GM18870 (cell line): ENCODE results near the gene USP12.
A peak's percentile ranks its signal among the peaks of the same experiment; 100 is the strongest.
"Not testable (repeated sequence)": the region's sequence is repeated elsewhere in the genome, so short reads cannot be mapped to it uniquely, and the experiment has no call there.

Source experiments
- ATAC-seq: cut with Tn5 transposase; IDR thresholded peaks from one replicate; pipeline ENCODE4 v1.9.1; 2021; ENCODE audit warnings: moderate library complexity; ENCODE audit not compliant: unreplicated experiment

The USP12 gene, protein sequence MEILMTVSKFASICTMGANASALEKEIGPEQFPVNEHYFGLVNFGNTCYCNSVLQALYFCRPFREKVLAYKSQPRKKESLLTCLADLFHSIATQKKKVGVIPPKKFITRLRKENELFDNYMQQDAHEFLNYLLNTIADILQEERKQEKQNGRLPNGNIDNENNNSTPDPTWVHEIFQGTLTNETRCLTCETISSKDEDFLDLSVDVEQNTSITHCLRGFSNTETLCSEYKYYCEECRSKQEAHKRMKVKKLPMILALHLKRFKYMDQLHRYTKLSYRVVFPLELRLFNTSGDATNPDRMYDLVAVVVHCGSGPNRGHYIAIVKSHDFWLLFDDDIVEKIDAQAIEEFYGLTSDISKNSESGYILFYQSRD

DNA sequence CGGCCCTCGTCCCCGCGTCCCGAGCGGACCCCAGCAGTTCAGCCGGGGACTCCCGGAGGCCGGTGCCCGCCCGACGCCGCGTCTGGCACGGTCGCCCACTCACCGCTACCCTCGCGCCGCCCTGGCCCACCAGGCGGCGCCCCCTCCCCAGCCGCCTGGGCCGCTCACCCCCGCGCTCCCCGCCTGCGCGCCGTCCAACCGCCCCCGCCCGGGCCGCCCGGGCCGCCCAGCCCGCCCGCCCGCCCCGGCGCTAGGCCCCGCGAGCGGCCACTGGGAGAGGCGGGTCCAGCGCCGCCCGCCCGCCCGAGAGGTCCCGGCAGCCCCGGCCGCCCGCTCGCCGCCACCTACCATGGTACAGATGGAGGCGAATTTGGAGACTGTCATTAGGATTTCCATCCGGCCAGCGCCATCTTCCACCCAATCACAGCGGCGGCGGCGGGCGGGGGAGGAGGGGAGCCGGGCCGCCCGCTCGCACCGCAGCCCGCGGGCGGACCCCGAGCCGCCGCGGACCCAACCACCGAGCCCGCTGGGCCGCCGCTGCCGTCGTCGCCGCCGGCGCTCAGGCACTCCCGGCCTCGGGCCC, at the start of gene USP12:
Gene USP12, minus strand, starts transcription at position 568 of the 583 bp plus-strand sequence. Its CDS starts 172 bp downstream, at position 396.
- ATAC-seq: peak; percentile 2

DNA sequence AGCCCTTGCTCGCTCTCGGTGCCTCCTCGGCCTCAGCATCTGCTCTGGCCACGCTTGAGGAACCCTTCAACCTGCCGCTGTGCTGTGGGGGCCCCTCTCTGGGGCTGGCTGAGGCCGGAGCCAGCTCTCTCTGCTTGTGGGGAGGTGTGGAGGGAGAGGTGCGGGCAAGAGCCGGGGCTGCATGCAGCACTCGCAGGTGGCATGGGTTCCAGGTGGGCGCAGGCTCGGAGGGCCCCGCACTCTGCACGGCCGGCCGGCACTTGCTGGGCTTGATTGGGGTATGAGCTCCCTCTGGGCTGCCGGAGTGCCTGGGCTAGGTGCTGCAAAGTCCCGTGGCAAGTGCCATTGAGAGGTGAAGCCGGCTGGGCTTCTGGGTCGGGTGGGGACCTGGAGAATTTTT, 48.0 kb upstream of the USP12 start:
- no peak for ATAC-seq

DNA sequence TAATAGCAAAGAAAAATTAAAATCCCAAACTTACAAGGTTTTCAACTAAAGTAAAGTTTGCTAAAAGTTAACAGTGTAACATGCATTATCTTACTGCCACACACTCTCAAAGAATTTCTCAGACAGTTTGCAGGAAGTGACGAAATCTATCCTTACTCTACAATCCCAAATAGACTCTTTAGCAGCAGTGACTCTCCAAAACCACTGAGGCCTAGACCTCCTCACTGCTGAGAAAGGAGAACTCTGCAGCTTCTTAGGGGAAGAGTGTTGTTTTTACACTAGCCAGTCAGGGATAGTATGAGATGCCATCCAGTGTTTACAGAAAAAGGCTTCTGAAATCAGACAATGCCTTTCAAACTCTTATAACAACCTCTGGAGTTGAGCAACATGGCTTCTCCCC, 47.2 kb upstream of the USP12 start:
- ATAC-seq: not testable (repeated sequence)

DNA sequence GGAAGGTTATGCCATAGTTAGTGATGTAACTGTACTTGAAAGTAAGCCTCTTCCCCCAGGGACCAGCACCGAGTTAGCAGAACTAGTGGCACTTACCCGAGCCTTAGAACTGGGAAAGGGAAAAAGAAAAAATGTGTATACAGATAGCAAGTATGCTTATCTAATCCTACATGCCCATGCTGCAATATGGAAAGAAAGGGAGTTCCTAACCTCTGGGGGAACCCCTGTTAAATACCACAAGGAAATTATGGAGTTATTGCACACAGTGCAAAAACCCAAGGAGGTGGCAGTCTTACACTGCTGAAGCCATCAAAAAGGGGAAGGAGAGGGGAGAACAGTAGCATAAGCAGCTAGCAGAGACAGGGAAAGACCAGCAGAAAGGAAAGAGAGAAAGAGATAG, 46.2 kb upstream of the USP12 start:
- not testable (repeated sequence) for ATAC-seq

DNA sequence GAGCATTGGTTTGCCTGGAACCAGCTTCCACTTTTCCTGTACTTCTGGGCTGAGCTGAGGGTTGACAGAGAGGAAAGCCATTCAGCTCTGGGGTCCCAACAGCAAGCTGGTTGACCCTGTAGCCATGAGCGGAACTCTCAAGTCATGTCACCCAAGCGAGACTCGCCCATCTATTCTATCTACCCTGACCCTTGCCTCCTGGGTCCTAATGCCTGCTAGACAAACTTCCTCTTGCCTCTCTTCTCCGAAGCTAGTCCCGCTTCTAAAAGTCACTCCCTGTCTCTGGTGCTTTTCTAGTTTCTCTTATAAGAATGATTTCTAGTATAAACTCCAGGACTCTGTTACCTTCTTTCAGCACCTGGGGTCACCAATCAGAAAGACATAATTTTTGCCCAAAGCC, 41.8 kb upstream of the USP12 start:
- not testable (repeated sequence) for ATAC-seq

DNA sequence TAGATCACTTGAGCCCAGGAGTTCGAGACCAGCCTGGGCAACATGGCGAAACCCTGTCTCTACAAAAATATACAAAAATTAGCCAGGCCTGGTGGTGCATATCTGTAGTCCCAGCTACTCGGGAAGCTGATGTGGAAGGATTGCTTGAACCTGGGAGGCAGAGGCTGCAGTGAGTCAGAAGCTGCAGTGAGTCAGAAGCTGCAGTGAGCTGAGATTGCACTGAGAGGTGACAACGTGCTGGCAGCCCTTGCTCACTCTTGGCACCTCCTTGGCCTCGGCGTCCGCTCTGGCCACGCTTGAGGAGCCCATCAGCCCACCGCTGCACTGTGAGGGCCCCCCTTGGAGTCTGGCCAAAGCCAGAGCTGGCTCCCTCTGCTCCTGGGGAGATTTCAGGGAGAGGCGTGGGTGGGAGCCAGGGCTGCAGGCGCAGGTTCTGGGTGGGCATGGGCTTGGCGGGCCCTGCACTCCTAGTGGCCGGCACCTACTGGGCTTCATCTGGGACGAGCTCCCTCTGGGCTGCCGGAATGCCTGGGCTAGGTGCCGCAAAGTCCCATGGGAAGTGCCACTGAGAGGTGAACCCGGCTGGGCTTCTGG, 40.3 kb upstream of the USP12 start:
- no peak for ATAC-seq

DNA sequence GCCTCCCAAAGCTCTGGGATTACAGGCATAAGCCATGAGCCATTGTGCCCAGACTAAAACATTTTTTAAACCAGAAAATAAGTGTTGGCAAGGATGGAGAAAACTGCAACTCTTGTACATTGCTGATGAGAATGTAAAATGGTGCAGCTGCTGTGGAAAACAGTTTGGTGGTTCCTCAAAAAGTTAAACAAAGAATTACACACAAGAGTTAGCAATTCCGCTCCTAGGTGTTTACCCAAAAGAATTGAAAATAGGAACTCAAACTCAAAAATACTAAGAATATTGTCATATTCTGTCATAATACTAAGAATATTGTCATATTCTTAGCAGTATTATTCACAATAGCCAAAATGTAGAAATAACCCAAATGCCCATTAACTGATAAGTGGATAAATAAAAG, 39.7 kb upstream of the USP12 start:
- ATAC-seq: no peak

DNA sequence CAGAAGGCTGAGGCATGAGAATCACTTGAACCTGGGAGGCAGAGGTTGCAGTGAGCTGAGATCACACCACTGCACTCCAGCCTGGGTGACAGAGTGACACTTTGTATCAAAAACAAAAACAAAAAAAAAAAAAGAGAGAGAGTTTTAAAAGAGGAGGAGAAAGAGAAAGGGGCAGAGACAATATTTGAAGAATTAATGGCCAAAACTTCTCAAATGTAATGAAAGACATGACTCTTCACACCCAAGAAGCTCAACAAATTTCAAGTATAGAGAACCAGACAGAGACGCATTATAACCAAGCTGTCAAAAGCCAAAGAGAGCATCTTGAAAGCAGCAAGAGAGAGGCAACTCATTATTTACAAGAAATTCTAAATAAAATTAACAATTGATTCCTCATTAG, 36.9 kb upstream of the USP12 start:
- no peak for ATAC-seq

DNA sequence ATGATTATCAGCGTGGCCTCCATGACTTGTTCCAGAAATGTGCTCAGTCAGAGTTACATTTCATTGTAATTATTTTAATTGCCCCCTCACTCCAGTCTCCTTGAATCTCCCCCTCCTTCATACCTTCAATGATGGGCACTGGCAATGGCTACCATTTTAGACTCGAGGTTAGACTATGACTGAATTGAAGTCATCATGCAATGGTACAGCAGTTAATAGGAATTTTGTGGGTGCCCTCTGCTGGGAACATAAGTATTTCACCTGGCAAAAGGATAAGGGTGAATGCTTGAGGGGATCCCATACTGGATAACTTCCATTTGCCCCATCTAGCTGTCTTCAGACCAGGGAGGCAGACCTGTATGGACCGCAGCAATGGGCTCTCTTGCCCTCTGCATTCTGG, 32.2 kb upstream of the USP12 start:
- no peak for ATAC-seq

DNA sequence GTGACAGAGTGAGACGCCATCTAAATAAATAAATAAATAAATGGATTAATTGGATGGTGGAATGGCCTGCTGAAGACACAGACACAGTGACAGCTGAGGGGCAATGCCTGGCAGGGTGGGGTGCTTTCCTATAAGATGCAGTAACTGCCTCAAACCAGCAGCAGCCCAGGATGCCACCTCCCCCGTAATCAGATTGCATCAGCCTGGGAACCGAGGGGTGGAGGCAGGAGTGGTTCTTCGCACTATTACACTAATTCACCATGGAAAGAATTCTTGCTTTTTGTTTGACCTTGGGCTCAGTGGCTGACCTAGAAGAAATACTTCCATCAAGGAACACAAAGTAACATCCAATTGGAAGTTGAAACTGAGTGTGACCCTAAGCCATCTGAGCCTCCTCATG, 31.6 kb upstream of the USP12 start:
- no peak for ATAC-seq

DNA sequence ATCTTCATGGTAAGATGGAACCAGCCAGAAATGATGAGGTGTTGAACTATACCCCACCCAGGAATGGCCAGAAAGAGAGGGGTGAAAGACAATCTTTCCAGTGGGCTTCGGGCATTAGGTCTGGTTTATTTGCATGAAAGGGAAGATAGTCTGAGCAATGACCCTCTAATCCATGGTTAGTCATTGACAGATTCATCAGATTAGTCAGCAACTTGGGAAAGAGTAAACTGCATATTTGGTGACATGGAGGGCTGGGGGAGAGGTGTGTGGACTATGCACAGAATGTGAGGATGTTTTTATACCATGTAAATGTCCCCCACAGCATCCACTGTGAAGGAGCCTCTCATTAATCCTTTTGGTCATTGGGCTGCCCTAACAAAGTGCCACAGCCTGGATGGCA, 30.1 kb upstream of the USP12 start:
- no peak for ATAC-seq

DNA sequence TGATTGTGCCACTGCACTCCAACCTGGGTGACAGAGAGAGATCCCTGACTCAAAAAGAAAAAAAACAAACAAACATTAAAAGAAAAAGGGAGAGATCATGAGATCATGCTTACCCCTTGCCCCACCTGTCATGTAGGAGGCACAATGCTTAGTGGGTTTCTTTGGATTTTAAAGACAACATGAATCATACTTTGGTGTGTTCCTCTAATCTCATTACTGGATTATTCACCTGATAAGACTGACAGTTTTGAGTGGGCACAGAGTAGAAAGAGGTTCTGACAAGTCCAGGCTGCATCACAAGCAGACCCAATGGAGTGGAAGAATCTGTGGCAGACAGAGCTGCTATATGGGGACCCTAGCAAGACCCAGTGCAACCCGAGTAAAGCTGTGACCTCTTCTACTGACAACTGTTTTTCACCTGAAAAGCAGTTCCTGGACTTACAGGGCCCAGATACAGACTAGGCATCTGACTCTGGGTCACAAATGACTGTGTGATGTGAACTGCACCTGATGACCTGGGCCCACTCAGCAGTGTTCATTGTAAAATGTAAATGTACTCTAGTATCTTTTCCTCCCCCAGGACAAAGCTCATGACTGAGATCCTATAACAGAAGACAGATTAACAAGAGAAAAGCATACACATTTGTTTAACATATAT, 28.9 kb upstream of the USP12 start:
- ATAC-seq: no peak

DNA sequence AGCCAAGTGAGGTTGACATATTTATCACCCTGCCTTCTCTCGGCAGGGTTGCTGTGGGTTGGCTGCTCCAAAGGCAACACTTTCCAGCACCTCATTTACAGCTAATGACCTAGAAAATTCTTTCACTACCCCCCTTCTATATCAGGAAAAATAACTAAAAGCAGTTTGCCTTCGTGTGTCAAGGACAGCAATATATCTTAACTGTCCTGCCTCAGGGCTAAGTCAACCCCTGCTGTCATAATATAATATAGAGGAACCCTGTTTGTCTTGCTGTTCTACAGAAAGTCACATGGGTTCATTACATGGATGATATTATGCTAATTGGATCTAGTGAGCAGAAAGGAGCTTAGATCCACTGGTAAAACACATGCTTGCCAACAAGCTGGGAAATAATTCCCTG, 28.1 kb upstream of the USP12 start:
- ATAC-seq: no peak

DNA sequence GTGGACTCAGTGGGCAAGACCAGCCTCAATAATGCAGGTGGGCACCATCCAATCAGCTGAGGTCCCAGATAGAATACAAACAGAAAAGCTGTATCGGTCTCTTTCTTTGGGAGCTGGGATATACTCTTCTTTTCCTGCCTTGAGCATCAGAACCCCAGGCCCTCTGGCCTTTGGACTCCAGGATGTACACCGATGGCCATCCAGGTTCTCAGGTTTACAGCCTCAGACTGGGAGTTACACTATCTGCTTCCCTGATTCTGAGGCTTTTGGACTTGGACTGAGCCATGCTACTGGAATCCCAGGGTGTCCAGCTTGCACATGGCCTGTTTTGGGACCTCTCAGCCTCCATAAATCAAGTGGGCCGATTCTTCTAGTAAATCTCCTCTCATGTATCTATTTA, 27.6 kb upstream of the USP12 start:
- ATAC-seq: no peak

DNA sequence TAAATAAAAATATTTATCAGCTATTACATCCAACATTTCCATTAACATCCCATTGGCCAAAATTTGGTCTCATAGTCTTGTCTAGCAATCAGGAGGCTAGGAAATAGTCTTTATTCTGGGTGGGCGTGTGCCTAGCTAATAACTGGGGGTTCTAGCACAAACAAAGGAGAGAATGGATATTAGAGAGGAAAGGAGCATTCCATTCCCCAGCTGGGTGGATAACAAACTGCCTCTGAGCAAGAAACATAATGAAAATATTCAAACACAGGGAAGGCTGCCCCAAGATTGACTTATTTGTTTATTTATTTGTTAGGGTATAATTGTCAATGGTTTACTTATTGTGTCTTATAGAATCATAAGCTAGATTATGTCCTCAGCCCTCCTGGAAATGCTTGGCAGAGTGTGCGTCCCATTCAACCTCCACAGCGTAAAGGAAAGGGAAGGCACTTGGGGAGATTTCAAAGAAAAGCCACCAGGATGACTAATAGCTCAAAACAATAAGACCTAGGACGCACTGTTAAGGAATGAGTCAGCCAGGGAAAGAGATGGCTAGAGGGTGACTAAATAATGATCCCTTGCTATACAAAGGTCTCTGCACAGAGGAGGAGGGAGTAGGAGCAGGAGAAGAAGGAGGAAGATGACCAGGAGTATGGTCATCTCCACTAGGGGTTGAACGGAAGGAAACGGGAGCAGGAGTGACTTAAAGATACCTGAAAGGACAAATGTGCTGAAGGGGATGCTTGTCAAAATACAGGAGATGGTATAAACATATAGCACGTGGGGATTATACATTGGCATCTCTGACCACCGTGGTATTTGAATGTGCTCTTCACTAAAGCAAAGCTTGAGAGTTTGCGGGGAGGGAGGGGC, 23.5 kb upstream of the USP12 start:
- no peak for ATAC-seq

DNA sequence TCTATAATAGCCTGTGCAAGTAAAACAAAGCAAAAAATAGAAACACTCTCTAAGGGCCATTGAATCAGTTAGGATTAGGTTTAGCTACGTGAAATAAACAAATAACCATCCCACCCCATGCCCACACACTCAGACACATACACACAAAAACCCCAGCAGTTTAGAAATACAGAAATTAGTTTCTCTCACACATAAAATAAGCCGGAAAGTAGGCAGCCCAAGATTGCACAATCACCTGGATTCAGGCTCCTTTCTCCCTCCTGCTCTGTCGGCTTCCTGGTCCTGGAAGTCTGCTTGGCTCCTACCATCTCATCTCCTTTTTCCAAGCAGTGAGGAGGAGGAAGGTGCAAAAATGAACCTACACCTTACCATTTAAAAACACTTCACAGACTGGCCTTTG, 22.6 kb upstream of the USP12 start:
- ATAC-seq: no peak

DNA sequence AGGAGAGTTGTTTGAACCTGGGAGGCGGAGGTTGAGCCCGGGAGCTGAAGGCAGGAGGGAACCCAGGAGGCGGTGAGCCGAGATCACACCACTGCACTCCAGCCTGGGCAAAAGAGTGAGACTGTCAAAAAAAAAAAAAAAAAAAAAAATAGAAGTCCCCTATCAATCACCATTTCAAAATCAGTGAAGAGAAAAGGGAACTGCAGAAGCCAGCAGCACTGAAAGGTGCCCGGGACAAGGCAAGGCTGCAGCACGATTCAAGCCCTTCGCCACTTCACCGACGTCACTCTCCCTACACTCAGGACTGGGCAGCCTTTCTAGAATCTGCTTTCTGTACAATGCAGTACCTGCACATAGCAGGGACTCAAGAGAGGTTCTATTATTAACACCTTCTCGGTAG, 21.9 kb upstream of the USP12 start:
- ATAC-seq: no peak

DNA sequence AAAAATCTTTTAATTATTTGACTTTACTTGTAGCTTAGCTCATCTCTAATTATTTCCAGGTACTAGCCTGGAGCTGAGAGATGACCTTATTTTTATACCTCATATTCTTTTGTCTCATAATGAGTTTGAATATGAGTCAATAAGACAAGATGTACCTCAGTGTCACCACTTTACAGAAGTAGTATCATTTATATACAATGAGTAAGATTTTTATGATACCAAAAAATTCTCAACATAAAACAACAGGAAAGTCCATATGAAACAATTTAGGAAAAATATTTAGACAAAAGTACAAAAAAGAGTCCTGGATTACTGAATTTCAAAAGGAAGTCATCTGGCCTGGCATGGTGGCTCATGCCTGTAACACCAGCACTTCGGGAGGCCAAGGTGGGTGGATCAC, 21.4 kb upstream of the USP12 start:
- ATAC-seq: no peak

DNA sequence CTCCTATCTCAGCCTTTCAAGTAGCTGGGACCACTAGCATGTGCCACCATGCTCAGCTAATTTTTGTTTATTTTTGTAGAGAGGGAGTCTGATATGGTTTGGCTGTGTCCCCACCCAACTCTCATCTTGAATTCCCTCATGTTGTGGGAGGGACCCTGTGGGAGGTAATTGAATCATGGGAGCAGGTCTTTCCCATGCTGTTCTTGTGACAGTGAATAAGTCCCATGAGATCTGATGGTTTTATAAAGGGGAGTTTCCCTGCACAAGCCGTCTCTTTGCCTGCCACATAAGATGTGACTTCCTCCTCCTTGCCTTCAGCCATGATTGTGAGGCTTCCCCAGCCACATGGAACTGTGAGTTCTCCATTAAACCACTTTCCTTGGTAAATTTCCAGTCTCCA, 20.8 kb upstream of the USP12 start:
- ATAC-seq: not testable (repeated sequence)

DNA sequence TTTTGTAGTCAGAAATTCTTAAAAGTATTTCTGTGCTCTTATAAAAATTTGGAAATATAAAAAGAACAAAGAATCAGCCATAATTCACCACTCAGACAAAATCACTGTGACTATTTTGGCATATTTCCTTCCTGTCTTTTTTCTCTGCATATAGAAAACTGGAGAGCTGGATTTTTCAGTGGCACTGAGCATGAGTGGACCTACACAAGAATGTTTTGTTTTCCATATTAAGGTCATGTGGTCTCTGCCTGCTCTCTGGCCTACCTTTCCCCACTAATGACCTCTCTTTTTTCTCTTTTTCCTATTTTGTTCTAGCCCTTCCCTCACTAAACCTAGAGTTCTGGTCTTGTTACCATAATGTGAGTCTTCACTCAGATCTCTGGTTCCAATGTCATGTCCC, 17.6 kb upstream of the USP12 start:
- ATAC-seq: no peak

DNA sequence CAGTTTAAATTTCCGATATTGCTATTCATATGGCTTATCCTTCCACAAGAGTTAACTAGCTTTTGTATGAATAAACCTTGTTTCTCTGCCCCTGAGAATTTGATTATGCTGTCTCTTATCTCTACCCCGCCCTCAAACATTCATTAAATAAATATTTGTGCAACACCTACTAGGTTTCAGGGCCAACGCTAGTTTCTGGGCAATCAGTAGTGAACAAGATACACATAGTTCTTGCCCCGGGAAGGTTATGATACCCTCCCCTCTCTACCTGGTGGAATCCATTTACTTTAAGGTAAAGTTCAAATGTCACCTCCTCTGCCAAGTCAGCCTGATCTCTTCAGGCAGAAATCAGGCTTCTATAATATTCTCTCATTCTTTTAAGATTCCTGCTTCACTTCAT, 16.6 kb upstream of the USP12 start:
- no peak for ATAC-seq
